MCF 10A (cell line): ENCODE data around the gene RALB. TPM values are rescaled to one million over a fixed set of nuclear protein-coding genes. Genes with fewer than 3 reads are reported as not detected.

Source experiments
- BruUV-seq: library from RNA; stranded (reverse); fragments of 400-500 nt; replicated peaks from 2 replicates; lab custom pipeline; 2021; lab: Mats Ljungman, UMichigan
- CTCF ChIA-PET: fragments of 300-600 bp; sonication (Branson Sonifier 250); formaldehyde crosslinking; extraction: SDS; loops from one replicate; lab custom pipeline; 2021; ENCODE audit warnings: antibody characterized with exemption, inconsistent platforms; lab: Yijun Ruan, JAX
- POLR2A ChIA-PET: fragments of 300-600, 350-650 bp; sonication (Branson Sonifier 250); formaldehyde crosslinking; extraction: SDS; loops from one replicate; lab custom pipeline; 2020; ENCODE audit warnings: antibody characterized with exemption, inconsistent platforms; lab: Yijun Ruan, JAX
- DNase-seq: peaks from one replicate; pipeline ENCODE4 v3.0.0-alpha.2; 2018; ENCODE audit not compliant: unreplicated experiment
- H3K27ac Mint-ChIP-seq: one replicate; pipeline ENCODE4 v1.8.0; 2022; ENCODE audit warnings: mild to moderate bottlenecking, low read depth, mixed read lengths; ENCODE audit not compliant: unreplicated experiment
- H3K27me3 Mint-ChIP-seq: one replicate; pipeline ENCODE4 v1.8.0; 2022; ENCODE audit warnings: mixed read lengths; ENCODE audit not compliant: insufficient read depth, unreplicated experiment
- H3K36me3 Mint-ChIP-seq: one replicate; pipeline ENCODE4 v1.8.0; 2022; ENCODE audit warnings: mild to moderate bottlenecking, moderate library complexity, mixed read lengths; ENCODE audit not compliant: insufficient read depth, unreplicated experiment
- H3K4me1 Mint-ChIP-seq: one replicate; pipeline ENCODE4 v1.8.0; 2022; ENCODE audit warnings: mixed read lengths; ENCODE audit not compliant: insufficient read depth, unreplicated experiment
- H3K4me3 Mint-ChIP-seq: one replicate; pipeline ENCODE4 v1.8.0; 2022; ENCODE audit warnings: mild to moderate bottlenecking, moderate library complexity, mixed read lengths; ENCODE audit not compliant: unreplicated experiment
- H3K9me3 Mint-ChIP-seq: one replicate; pipeline ENCODE4 v1.8.0; 2022; ENCODE audit warnings: mixed read lengths; ENCODE audit not compliant: unreplicated experiment
- CTCF ChIP-seq: fragments of 200-600 bp; IDR thresholded peaks from one replicate; pipeline ENCODE4 v1.8.0; 2022; ENCODE audit warnings: antibody characterized with exemption, mild to moderate bottlenecking; ENCODE audit not compliant: unreplicated experiment
- intact Hi-C: fragments of 100-400 bp; cut with micrococcal nuclease; formaldehyde crosslinking; loops from 2 replicates; pipeline ENCODE4 v1.14.1; 2022
- total RNA-seq: library from RNA; stranded (reverse); gene quantifications from 2 replicates; pipeline ENCODE4 v1.2.3, GENCODE V29; 2022

RALB gene
- total RNA-seq, 1 experiment from 2014 or later = 37.4 TPM

- POLR2A ChIA-PET = interaction anchor here (0.7 to 1.0 kb wide), 2 partner anchors 9 to 17 kb away, joined by 3 to 5 read pairs; no protein-coding TSS in a partner anchor
- Mint-ChIP-seq H3K4me3 (no peak overlapping the region), H3K9me3 (no peaks in the 10 kb centered on the region), H3K36me3 (peaks cover 7% of the 10 kb centered on the region), H3K4me1 (no peaks in the 10 kb centered on the region), H3K27me3 (no peaks in the 10 kb centered on the region), H3K27ac (no peak overlapping the region)
- no peak for DNase-seq
- intact Hi-C loops = no loop called here
- TF ChIP-seq CTCF = no peak
- CTCF ChIA-PET = interaction anchor here (0.7 kb wide), 1 partner anchor 306 kb away, joined by 3 read pairs; no protein-coding TSS in a partner anchor
- no TSS peak for BruUV-seq
Measured at GRCh38 chr2:120275617-120276400, 23.2 kb downstream of the RALB start.

DNA sequence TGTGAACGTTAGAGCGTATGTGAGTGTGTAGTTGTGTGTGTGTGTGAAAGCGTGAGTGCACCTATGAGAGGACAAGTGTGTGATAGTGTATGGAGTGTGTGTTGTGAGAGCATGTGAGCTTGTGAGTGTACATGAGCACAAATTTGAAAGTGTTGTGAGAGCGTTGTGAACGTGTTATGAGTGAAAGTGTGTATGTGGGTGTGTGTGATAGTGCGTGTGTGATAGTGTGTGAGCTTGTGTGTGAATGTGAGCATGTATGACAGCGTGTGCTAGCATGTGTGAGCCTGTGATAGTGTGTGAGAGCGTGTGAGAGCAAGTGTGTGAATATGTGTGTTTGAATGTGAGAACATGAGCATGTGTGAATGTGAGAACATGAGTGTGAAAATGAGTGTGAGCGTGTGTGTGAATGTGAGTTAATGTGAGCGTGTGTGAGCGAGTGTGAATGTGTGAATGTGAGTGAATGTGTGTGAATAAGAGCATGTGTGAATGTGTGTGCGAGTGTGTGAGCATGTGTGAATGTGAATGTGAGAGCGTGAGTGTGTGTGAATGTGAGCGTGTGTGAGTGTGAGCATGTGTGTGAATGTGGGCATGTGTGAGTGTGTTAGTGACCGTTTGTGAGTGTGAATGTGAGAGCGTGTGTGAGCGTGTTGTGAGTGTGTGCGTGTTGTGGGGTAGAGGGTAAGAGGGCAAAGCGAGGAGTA, 25.0 kb downstream of the RALB start:
- intact Hi-C loops = no loop called here
- H3K4me1 Mint-ChIP-seq = no peaks in the 10 kb centered on the region
- H3K4me3 Mint-ChIP-seq = no peak overlapping the region
- ChIA-PET POLR2A (interaction anchor here (1.0 kb wide), 1 partner anchor 20 kb away, joined by 3 read pairs; no protein-coding TSS in a partner anchor), CTCF (interaction anchor here (0.7 to 0.9 kb wide), 2 partner anchors 10 to 33 kb away, joined by 3 to 4 read pairs; no protein-coding TSS in a partner anchor)
- DNase-seq = no peak
- H3K27ac Mint-ChIP-seq = no peak overlapping the region
- no TSS peak for BruUV-seq
- no peaks in the 10 kb centered on the region for H3K27me3 Mint-ChIP-seq
- no peak for TF ChIP-seq CTCF
- peaks cover 7% of the 10 kb centered on the region for H3K36me3 Mint-ChIP-seq
- no peaks in the 10 kb centered on the region for H3K9me3 Mint-ChIP-seq

DNA sequence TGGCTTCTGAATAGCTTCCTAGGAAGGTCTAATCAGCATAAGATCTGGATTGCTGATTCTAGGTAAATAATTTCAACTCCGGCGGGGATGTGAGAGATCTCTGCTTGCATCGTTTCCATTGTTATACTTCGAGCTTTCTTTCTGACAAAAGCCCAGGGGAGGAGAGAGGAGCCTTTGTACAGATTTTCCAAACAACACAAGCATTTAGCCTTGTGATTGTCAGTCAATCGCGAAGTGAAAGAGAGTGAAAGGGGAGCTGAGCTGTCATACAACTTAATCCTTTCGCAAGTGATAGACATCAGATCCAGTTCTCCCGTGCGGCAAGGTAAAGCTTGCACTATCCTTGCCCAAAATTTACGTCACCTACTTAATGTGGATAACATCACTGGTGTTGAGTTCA, 26.2 kb downstream of the RALB start:
- Mint-ChIP-seq H3K4me1 (no peaks in the 10 kb centered on the region), H3K9me3 (no peaks in the 10 kb centered on the region), H3K36me3 (peaks cover 7% of the 10 kb centered on the region), H3K27ac (no peak overlapping the region), H3K4me3 (no peak overlapping the region), H3K27me3 (no peaks in the 10 kb centered on the region)
- DNase-seq = no peak
- TF ChIP-seq CTCF = no peak
- CTCF ChIA-PET = interaction anchor here (0.8 to 2.0 kb wide), 5 partner anchors 9 to 402 kb away, joined by 3 to 8 read pairs (median 3); partner anchors contain the start of gene RALB
- no TSS peak for BruUV-seq
- POLR2A ChIA-PET = interaction anchor here (1.0 to 1.2 kb wide), 2 partner anchors 15 to 21 kb away, joined by 3 to 4 read pairs; no protein-coding TSS in a partner anchor
- intact Hi-C loops = no loop called here

DNA sequence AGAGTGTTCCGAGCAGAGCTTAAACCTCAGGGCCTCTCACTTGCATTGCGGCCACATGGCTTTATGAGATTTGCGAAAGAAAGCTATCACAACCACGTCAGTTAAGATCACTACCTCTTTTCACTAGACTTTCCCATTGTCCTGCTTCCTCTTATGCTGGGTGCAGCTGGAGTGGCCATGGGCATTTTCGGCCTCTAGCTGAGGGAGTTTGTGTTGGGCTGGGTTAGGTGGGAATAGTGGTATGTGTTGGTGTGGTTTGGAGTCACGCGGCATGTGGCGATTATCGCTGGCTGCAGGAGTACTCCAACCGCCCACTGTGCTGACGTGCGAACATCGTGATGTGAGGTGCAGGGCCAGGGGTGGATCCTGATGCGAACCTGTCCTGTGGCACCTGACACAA, 27.1 kb downstream of the RALB start:
- peaks cover 11% of the 10 kb centered on the region for H3K36me3 Mint-ChIP-seq
- H3K4me1 Mint-ChIP-seq = no peaks in the 10 kb centered on the region
- ChIA-PET POLR2A (interaction anchor here (0.6 kb wide), 1 partner anchor 16 kb away, joined by 3 read pairs; no protein-coding TSS in a partner anchor), CTCF (interaction anchor here (1.1 to 2.0 kb wide), 2 partner anchors 18 to 33 kb away, joined by 3 to 8 read pairs; no protein-coding TSS in a partner anchor)
- no peaks in the 10 kb centered on the region for H3K27me3 Mint-ChIP-seq
- H3K9me3 Mint-ChIP-seq = no peaks in the 10 kb centered on the region
- no TSS peak for BruUV-seq
- no peak for TF ChIP-seq CTCF
- no peak for DNase-seq
- intact Hi-C loops = no loop called here
- no peak overlapping the region for H3K4me3 Mint-ChIP-seq
- no peak overlapping the region for H3K27ac Mint-ChIP-seq
